Activated T-cell treated with anti-CD3 and anti-CD28 coated beads for 48 hours (primary cell): ENCODE results near the gene LRFN3.
"Not testable (repeated sequence)": the region's sequence is repeated elsewhere in the genome, so short reads cannot be mapped to it uniquely, and the experiment has no call there.

Source experiments
- DNase-seq: peaks from one replicate; pipeline ENCODE4 v3.0.0-alpha.2; 2020; ENCODE audit warnings: low read depth

LRFN3 gene

GRCh38 chr19:35939307-35940077 lies 3.3 kb downstream of the LRFN3 start:
- DNase-seq, result no peak

- no peak for DNase-seq
Observed at GRCh38 chr19:35940078-35940775, 4.1 kb downstream of the LRFN3 start.

GRCh38 chr19:35940839-35941238 lies 4.7 kb downstream of the LRFN3 start:
- DNase-seq, result no peak

- DNase-seq, result no peak
Observed at GRCh38 chr19:35942235-35942634, 6.1 kb downstream of the LRFN3 start.

GRCh38 chr19:35943321-35944301 lies 7.4 kb downstream of the LRFN3 start:
- no peak for DNase-seq

GRCh38 chr19:35944556-35944955 lies 8.4 kb downstream of the LRFN3 start:
- DNase-seq, result no peak

GRCh38 chr19:35945121-35945790 lies 9.1 kb downstream of the LRFN3 start:
- DNase-seq, result no peak

GRCh38 chr19:35946203-35946602 lies 10.0 kb downstream of the LRFN3 start:
- DNase-seq, result no peak

GRCh38 chr19:35949131-35949530 lies 13.0 kb downstream of the LRFN3 start:
- no peak for DNase-seq

GRCh38 chr19:35955881-35956634 lies 19.9 kb downstream of the LRFN3 start:
- no peak for DNase-seq

GRCh38 chr19:35957411-35957810 lies 21.2 kb downstream of the LRFN3 start:
- DNase-seq, result not testable (repeated sequence)

GRCh38 chr19:35958660-35959039 lies 22.5 kb downstream of the LRFN3 start:
- DNase-seq, result no peak

- peak; percentile 67 for DNase-seq
Observed at GRCh38 chr19:35959040-35959967, 23.1 kb downstream of the LRFN3 start.

- no peak for DNase-seq
Observed at GRCh38 chr19:35959968-35960320, 23.8 kb downstream of the LRFN3 start.

- DNase-seq, result no peak
Observed at GRCh38 chr19:35960432-35960972, 24.3 kb downstream of the LRFN3 start.

- no peak for DNase-seq
Observed at GRCh38 chr19:35963514-35963913, 27.3 kb downstream of the LRFN3 start.

- DNase-seq, result no peak
Observed at GRCh38 chr19:35966771-35967170, 30.6 kb downstream of the LRFN3 start.

- DNase-seq, result no peak
Observed at GRCh38 chr19:35973487-35973886, 37.3 kb downstream of the LRFN3 start.

- no peak for DNase-seq
Observed at GRCh38 chr19:35975608-35976214, 39.5 kb downstream of the LRFN3 start.
